ENCODE data around the gene PIGO. TPM values are rescaled to one million over a fixed set of nuclear protein-coding genes. Genes with fewer than 3 reads are reported as not detected.

PIGO gene
- total RNA-seq, 4 donors from 2014 or later: 16.1 to 23.2 (median 18.7) TPM

DNA sequence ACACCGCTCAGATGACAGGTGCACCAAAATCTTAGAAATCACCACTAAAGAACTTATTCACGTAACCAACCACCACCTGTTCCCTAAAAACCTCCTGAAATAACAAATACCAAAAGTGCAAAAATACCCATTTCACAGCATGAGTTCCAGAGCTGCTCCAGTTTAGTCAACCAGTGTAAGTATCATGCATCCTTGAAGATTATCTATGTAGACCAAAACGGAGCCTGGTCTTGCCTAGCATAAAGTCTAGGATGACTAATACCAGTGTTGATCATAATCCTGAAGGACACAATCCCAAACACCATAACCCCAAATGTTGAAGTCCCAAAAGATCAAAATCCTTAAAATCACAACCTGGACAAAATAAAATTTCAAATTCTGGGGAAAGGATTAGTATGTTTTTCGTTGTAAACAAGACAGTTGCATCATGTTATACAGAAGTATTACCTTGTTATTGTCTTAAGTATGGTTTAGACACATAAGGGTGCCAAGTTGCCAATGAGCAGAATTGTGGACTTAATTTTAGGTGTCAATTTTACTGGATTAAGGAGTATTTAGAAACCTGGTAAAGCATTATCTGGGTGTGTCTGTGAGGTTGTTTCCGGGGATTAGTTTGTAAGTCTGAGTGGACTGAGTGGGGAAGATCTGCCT lies 42.1 kb downstream of the PIGO start:
- no peak overlapping the region for H3K4me3 ChIP-seq
- no peak for TF ChIP-seq POLR2A (IDR thresholded peaks at IDR 0.05)
- no peak for TF ChIP-seq EP300 (IDR thresholded peaks at IDR 0.05)
- TF ChIP-seq CTCF (IDR thresholded peaks at IDR 0.05): no peak
- WGBS, 2 donors: 65 to 80% methylated on average over 5 of the region's 5 CpGs
- no peaks in the 10 kb centered on the region for H3K4me1 ChIP-seq
- no peaks in the 10 kb centered on the region for H3K9me3 ChIP-seq
- DNase-seq (ENCODE audit: low spot score in 2 of 2): no peak
- peaks cover 8 to 99% (median 24%) of the 10 kb centered on the region in 3 donors for H3K36me3 ChIP-seq
- no peak overlapping the region for H3K27ac ChIP-seq
- no peaks in the 10 kb centered on the region for H3K27me3 ChIP-seq

DNA sequence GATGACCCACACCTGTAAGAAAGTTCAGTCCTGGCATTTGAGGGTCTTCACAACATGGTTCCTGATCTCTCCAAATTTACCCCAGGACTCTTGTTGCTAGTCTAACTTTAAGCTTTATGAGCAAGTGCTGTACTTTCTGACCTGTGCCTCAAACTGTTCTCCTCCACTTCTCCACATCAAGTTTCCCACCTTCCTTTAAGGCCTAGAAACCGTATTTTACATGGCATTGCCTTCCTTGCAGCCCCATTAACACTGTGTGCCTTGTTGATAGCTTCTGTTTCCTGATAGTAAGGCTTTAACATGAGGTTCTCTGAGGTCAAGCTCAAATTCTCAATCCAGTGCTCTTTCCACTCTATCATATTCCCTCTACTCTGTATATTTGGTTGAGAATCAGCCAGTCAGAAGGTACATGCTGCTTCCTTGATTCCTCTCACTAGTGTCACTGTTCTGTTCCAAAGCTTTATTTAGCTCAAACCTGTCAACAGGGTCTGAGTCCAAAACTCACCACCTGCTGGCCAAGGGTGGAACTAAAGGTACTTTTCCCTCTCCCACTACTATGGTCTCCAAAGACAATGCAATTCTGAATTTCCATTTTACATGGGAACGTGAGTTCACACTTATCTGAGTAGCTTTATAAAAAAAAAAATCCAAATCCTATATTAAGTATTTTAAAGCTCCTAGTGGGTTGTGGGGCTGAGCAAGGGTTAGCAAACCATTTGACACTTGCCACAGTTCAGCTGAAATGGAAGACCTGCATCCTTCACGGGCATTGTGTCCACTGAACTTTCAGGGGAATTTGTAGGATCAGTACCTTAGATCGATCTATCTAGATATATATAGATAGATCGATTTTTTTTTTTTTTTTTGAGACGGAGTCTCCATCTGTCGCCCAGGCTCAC lies 45.1 kb downstream of the PIGO start:
- H3K27me3 ChIP-seq: no peaks in the 10 kb centered on the region
- DNase-seq (ENCODE audit: low spot score in 2 of 2): no peak

DNA sequence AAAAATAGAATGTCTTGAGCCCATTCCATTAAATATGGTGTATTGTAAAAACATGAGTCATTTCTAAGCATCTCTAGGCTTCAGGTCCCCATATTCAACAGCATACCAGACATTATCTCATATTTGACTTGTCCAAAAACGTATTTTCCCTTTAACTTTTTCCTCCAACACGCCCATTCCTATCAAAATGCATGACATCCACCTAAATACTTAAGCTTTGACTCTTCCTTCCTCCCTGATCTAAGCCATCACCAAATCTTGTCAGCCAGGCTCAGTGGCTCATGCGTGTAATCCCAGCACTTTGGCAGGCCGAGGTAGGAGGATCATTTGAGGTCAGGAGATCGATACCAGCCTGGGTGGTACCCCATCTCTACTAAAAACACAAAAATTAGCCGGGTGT lies 47.9 kb downstream of the PIGO start:
- no peaks in the 10 kb centered on the region for H3K27me3 ChIP-seq
- H3K4me1 ChIP-seq: no peaks in the 10 kb centered on the region
- H3K27ac ChIP-seq: no peak overlapping the region
- H3K9me3 ChIP-seq: no peaks in the 10 kb centered on the region
- TF ChIP-seq EP300 (IDR thresholded peaks at IDR 0.05): no peak
- no peak for TF ChIP-seq POLR2A (IDR thresholded peaks at IDR 0.05)
- TF ChIP-seq CTCF (IDR thresholded peaks at IDR 0.05): no peak
- H3K36me3 ChIP-seq: peaks cover 0 to 89% (median 0%) of the 10 kb centered on the region in 3 donors
- no peak overlapping the region for H3K4me3 ChIP-seq
- 97% methylated on average over 6 of the region's 6 CpGs for WGBS, 2 donors
- DNase-seq (ENCODE audit: low spot score in 2 of 2): no peak

More for the DNA sequence above, 45.1 kb downstream of the PIGO start:
- Histone ChIP-seq H3K27ac (peak overlapping the region in 1 of 4 donors; percentile 24), H3K36me3 (peaks cover 0 to 89% (median 3%) of the 10 kb centered on the region in 3 donors), H3K4me3 (no peak overlapping the region), H3K9me3 (no peaks in the 10 kb centered on the region), H3K4me1 (no peaks in the 10 kb centered on the region)
- TF ChIP-seq EP300 (IDR thresholded peaks at IDR 0.05): no peak
- peak in 4 of 5 experiments; percentile 15 to 49 (median 30) for TF ChIP-seq CTCF (IDR thresholded peaks at IDR 0.05)
- 88 to 89% methylated on average over 7 of the region's 7 CpGs for WGBS, 2 donors

- Histone ChIP-seq H3K4me3 (no peak overlapping the region), H3K27me3 (no peaks in the 10 kb centered on the region), H3K4me1 (peaks cover 0 to 3% (median 0%) of the 10 kb centered on the region in 4 donors), H3K27ac (no peak overlapping the region), H3K36me3 (peaks cover 0 to 60% (median 0%) of the 10 kb centered on the region in 3 donors), H3K9me3 (no peaks in the 10 kb centered on the region)
- WGBS, 2 donors: 63 to 74% methylated on average over 3 of the region's 3 CpGs
- no peak for DNase-seq (ENCODE audit: low spot score in 2 of 2)
- TF ChIP-seq CTCF (IDR thresholded peaks at IDR 0.05) (no peak), POLR2A (IDR thresholded peaks at IDR 0.05) (no peak), EP300 (IDR thresholded peaks at IDR 0.05) (no peak)
Measured at GRCh38 chr9:35044071-35044470, 52.3 kb downstream of the PIGO start.
